ENCODE data around the gene PROX1.

Gene PROX1

DNA sequence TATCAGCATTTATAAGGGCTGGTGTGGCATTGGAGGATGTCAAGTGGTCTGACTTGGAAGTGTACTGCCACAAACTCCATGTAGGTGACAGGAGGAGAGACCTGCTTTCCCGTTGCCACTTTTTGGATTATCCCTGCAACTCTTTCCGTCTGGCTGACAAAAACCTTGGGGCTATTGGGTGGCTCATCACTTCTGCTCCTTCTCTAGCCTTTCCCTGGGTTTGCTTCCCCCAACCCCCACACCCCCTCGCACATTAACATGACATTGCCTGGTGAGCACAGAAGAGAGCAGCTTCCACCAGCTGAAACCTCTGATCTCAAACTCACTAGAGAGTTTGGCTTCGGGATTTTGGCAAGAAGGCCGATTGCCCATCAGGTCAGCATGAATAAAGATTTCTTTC is 39.2 kb downstream of the PROX1 start:
- no peak for FAIRE-seq

DNA sequence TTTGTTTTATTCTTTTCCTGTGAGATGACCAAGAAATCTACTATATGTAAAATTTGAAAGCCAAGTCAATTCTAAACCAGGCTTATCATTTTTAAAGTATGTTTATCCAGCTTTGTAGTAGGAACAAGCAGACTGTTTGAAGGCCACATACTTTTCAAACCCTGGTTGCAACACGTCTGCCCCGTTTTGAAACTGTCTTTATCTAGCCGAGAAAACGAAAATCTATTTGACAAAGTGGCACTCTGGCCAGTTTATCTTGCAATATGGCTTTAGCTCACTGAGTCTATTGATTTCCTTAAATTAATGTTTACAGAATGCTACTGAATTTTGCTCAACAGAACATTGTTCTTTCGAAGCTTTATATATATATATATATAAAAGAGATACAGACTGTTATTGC is 39.7 kb downstream of the PROX1 start:
- no peak for FAIRE-seq

DNA sequence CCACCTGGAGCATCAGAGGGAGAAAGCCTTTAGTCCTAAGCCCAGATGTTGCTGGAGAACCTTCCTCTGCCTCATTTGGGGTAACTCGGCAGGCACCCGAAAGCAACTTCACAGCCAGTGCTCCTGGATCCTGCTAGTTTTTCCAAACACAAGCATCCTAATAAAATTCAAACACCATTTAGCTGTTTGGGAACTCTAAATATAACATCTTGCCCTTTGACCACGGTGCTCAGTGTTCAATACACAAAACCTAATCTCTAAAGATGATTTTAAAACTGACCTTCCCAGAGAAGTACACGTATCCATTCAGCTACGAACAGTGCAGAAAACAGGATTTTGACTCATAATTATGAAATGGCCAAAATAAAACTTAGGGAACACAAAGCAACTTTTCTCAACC is 40.3 kb downstream of the PROX1 start:
- FAIRE-seq: no peak

DNA sequence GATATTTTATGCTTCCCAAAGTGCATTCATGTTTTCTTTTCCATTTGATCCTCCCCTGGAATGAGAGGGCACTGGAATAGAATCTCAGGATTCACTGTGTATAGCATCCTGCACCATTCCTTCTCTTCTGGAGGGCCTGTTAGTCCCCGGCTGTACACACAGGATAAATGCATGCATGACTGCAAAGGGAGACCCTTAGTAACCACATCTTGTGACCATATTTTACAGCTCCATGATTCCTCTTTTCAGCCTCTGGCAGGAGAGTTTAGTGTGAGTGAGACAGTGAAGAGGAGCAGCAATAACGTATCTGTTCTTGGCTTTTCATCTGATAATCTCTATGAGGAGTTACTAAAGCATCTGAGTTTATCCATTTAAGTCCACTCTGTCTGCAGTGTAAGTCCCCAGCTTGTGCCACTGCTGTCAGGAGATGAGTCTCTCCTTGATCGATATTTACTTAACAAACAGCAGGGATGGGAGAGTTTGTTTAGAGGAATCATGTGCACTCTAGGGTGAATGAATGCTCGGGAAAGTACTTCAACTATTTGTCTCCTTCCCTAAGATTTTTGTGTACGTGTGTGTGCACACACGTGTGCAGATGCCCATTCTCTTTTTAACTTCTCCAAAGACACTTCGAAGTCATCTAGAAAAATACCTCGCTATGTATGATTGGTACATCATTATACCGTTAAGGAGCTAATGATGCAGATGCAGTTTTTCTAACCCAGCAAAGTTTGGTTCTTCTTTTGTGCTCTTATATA is 41.1 kb downstream of the PROX1 start:
- FAIRE-seq: no peak

DNA sequence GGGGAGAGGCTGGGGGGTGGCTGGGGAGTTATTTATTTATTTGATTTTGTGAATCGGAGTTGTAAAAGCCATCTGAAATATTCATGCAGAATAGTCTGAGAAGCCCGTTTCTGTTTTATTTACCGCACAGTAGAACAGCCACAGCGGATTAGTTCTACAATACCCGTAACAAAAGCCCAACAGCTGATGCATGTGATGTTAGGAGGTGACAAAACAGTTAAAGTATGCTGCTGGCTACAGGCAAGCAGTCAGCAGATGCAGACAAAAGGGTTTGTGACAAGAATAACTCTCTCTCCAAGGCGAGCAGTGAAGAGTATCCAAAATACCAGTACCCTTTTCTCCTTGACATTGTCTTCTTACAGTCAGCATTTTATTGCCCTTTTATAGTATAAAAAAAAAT is 42.0 kb downstream of the PROX1 start:
- FAIRE-seq: no peak

DNA sequence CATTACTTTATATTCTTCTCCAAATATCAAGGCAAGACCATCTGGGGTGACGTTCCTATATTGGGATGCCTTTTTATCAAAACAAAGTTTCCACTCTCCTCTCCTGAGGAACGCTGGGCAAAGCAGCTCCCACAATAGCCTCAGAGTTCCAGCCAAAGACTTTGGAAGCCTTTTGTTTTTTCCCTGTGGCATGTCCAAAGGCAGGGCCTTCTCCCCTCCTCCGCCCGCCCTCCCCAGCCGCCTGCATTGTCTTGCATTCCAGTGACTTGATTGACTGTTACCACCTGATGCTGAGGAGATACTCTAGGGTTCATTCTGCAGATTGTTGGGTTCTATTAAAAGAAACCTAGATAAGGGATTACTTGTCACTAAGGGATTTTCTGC is 43.5 kb downstream of the PROX1 start:
- no peak for FAIRE-seq

- FAIRE-seq: no peak
These were observed 49.7 kb downstream of the PROX1 start for GRCh38 chr1:214037468-214037867.

DNA sequence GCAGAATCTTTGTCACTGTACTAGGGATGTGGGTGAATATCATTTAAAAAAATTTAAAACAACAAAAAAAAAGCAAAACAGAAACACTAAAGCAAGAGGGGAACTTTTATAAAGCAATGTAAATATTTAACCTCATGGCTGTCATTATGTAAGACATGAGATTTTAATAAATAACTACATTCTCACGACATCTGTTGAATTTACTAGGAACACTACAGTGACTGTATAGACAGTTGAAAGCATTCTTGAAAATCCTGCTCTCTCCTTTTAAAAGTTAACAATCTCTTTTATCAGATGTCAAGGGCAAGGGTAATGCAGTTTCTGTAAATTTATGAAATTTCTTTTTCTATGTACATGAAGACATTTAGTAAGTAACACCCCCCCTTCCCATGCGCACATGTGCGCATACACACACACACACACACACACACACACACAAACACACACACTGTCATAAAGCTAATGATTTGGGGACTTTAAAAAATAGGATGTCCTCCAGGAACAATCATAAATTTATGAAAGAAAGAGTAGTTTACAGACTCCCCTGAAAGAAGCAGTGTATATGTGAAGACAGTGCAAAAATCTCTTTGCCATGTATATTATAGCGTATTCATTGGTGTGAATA is 51.7 kb downstream of the PROX1 start:
- no peak for FAIRE-seq

GRCh38 chr1:214043167-214043566 is 55.4 kb downstream of the PROX1 start:
- FAIRE-seq: no peak

GRCh38 chr1:214044438-214045214 is 56.9 kb downstream of the PROX1 start:
- no peak for FAIRE-seq

GRCh38 chr1:214050513-214051401 is 63.0 kb downstream of the PROX1 start:
- FAIRE-seq: no peak

- no peak for FAIRE-seq
These were observed 64.0 kb downstream of the PROX1 start for GRCh38 chr1:214051786-214052185.

GRCh38 chr1:214058076-214058475 is 70.3 kb downstream of the PROX1 start:
- FAIRE-seq: no peak

GRCh38 chr1:214066190-214066589 is 78.4 kb downstream of the PROX1 start:
- no peak for FAIRE-seq

DNA sequence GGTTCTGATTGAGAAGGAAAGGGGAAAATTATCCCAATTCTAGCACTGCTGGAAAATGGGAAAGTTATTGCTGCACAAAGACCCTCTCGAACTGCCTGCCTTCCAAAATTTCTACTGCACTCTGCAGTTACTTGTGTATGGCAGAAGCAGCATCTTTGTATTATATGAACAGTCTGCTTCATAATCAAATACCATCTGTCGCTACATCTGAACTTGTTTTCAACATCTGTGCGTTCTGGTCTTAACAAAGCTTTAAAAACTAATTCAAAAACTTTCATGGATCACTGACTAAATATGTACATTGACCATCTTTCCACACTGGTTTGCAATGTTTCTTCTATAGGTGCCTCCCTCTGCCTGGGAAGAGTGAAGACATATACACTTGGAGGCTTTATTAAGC is 79.2 kb downstream of the PROX1 start:
- no peak for FAIRE-seq

DNA sequence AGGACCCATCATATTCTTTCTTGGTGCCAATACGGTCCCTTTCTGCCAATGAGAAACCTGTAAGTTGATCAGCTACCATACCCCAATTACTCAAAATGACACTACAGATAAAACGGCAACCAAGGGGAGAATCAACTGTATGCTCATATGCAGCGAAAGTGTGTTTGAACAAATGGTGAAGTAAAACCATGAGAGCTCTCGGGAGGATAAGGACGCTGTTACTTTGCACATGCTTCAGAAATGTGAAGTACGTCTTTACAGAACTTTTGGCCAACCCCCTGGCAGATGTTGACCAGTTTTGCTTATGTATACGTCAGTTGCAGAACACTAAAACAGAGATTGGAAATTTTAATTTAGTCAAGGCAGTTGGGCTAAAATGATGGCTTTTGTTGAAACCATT is 79.6 kb downstream of the PROX1 start:
- FAIRE-seq: no peak

- FAIRE-seq: no peak
These were observed 80.3 kb downstream of the PROX1 start for GRCh38 chr1:214067853-214068703.

GRCh38 chr1:214068979-214069378 is 81.2 kb downstream of the PROX1 start:
- no peak for FAIRE-seq

DNA sequence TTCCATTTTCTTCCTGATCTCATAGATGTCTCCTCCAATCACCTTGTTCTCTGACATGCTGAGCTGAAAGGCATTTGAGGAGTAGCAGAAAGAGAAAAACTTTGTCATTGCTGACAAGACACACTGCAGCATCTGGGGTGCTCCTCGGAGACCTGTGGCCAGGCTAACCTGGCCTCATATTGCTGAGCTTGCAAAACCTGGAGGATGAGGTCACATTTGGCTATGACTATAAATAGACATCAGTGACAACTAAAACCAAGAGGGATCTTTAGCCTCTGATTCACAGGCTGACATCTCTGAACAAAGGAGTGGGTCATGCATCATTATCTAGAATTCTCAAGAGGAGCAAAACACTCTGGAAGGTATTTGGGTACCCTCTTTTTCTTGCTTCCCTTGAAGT is 83.7 kb downstream of the PROX1 start:
- no peak for FAIRE-seq

DNA sequence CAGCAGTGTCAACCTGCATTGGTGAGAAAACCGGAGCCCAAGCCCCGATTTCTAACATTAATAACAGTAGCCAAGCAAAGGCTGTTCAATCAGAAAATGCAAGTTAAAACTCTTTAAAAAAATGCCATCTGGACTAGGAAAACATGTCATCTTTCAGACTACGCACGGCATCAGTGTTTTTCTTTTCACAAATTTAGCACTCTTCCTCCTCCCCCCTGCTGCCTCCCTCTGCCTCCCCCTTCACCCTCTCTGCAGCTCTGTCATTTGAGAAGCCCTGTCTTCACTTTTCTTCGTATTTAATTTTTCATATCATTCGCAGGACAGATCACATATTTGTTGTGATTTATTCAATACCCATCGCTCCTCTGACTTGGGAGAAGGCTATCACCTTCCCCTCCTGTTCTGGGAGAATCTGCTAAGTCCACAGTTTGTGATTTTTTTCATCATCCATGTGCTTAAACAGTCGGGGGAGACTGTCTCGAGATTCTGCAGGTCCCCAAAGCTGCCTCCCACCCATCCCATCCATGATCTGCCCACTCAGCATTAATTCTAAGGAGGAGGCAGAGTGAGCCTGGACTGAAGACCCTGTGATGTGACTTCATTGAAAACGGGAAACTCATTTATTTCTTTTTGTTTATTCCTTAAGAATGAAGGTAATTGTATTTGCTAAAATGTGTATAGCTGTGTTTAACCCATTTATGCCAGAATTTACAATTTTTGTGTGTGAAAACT is 84.8 kb downstream of the PROX1 start:
- FAIRE-seq: no peak

DNA sequence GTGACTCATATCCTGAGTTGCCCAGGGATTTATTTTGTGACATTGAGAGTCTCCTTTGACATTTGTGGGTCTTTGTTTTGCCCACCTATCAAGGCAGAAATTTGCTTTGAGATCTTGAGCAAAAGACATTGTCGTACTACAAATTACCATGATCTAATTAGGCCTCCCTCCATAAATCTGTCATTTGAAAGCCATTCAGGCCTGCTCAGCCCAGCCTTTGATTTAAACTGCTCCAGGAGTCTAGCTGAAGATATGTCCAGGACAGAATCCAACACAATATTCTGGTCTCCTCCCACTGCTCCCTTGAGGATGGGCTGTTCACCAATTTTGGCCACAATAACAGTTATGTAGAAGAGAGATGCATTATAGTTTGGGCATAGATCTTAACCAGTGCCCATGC is 86.7 kb downstream of the PROX1 start:
- FAIRE-seq: no peak

Data from islet of Langerhans (tissue), 1 donor.